Activated T-cell treated with anti-CD3 and anti-CD28 coated beads, Interleukin-2, amount 50 U/mL, for 72 hours (primary cell): ENCODE measurements around the gene TMEM229B. TPM values are rescaled to one million over a fixed set of nuclear protein-coding genes. Genes with fewer than 3 reads are reported as not detected.
"Not testable (repeated sequence)": the region's sequence is repeated elsewhere in the genome, so short reads cannot be mapped to it uniquely, and the experiment has no call there.

ENCODE experiments used
- ATAC-seq, 2 donors: fragments of 150-1000 bp; cut with Tn5 transposase; replicated peaks in 1 of 2; 2 replicates each; pipeline ENCODE4 v1.10.0; 2021; ENCODE audit warnings: moderate library complexity in 2 of 2, mild to moderate bottlenecking in 1 of 2
- DNase-seq, 2 donors: peaks; one replicate each; pipeline ENCODE4 v3.0.0; 2021 to 2022; ENCODE audit warnings: mixed read lengths in 1 of 2
- H3K27ac Mint-ChIP-seq: one replicate; pipeline ENCODE4 v1.8.0; 2022; ENCODE audit warnings: mild to moderate bottlenecking, moderate library complexity, mixed read lengths
- H3K27me3 Mint-ChIP-seq: one replicate; pipeline ENCODE4 v1.8.0; 2022; ENCODE audit warnings: low read depth, mixed read lengths
- H3K36me3 Mint-ChIP-seq, 2 donors: one replicate each; pipeline ENCODE4 v1.8.0; 2022; ENCODE audit warnings: mixed read lengths in 2 of 2, mild to moderate bottlenecking in 1 of 2; ENCODE audit not compliant: insufficient read depth in 2 of 2
- H3K4me1 Mint-ChIP-seq: one replicate; pipeline ENCODE4 v1.8.0; 2022; ENCODE audit warnings: low read depth, mixed read lengths
- H3K4me3 Mint-ChIP-seq, 2 donors: one replicate each; pipeline ENCODE4 v1.8.0; 2022; ENCODE audit warnings: mild to moderate bottlenecking in 2 of 2, mixed read lengths in 2 of 2, moderate library complexity in 2 of 2
- H3K9me3 Mint-ChIP-seq, 2 donors: one replicate each; pipeline ENCODE4 v1.8.0; 2022; ENCODE audit warnings: mixed read lengths in 2 of 2
- total RNA-seq, 2 donors: library from RNA; stranded (reverse); gene quantifications; one replicate each; pipeline ENCODE4 v1.2.3, GENCODE V29; 2022

The TMEM229B gene
- total RNA-seq, 2 donors from 2014 or later: 0.32 to 0.79 TPM

- Mint-ChIP-seq H3K4me1 (peaks cover 6% of the 10 kb centered on the region), H3K9me3 (no peaks in the 10 kb centered on the region), H3K4me3 (no peak overlapping the region), H3K36me3 (no peaks in the 10 kb centered on the region), H3K27me3 (no peaks in the 10 kb centered on the region), H3K27ac (no peak overlapping the region)
- DNase-seq (no peak), ATAC-seq (no peak)
These were observed 15.8 kb downstream of the TMEM229B start for GRCh38 chr14:67472726-67473125.

GRCh38 chr14:67469954-67470353 is 18.6 kb downstream of the TMEM229B start:
- ATAC-seq (no peak), DNase-seq (no peak)
- Mint-ChIP-seq H3K36me3 (no peaks in the 10 kb centered on the region), H3K27ac (no peak overlapping the region), H3K4me3 (no peak overlapping the region), H3K27me3 (no peaks in the 10 kb centered on the region), H3K4me1 (peaks cover 11% of the 10 kb centered on the region), H3K9me3 (no peaks in the 10 kb centered on the region)

GRCh38 chr14:67468378-67468730 is 20.2 kb downstream of the TMEM229B start:
- H3K27me3 Mint-ChIP-seq: no peaks in the 10 kb centered on the region
- ATAC-seq: no peak
- no peaks in the 10 kb centered on the region for H3K36me3 Mint-ChIP-seq
- DNase-seq: no peak
- H3K27ac Mint-ChIP-seq: no peak overlapping the region
- H3K9me3 Mint-ChIP-seq: no peaks in the 10 kb centered on the region
- peaks cover 25% of the 10 kb centered on the region for H3K4me1 Mint-ChIP-seq
- H3K4me3 Mint-ChIP-seq: no peak overlapping the region

- no peak for ATAC-seq
- Mint-ChIP-seq H3K27ac (no peak overlapping the region), H3K4me1 (peaks cover 28% of the 10 kb centered on the region), H3K36me3 (no peaks in the 10 kb centered on the region), H3K27me3 (no peaks in the 10 kb centered on the region), H3K9me3 (no peaks in the 10 kb centered on the region), H3K4me3 (no peak overlapping the region)
- DNase-seq: no peak
These were observed 21.4 kb downstream of the TMEM229B start for GRCh38 chr14:67467134-67467533.

GRCh38 chr14:67464879-67465278 is 23.6 kb downstream of the TMEM229B start:
- ATAC-seq: no peak
- H3K36me3 Mint-ChIP-seq: no peaks in the 10 kb centered on the region
- H3K27ac Mint-ChIP-seq: no peak overlapping the region
- no peak for DNase-seq
- no peaks in the 10 kb centered on the region for H3K9me3 Mint-ChIP-seq
- H3K27me3 Mint-ChIP-seq: no peaks in the 10 kb centered on the region
- H3K4me3 Mint-ChIP-seq: no peak overlapping the region
- peaks cover 38% of the 10 kb centered on the region for H3K4me1 Mint-ChIP-seq

- H3K4me1 Mint-ChIP-seq: peaks cover 38% of the 10 kb centered on the region
- no peak for DNase-seq
- ATAC-seq: peak in 1 of 2 donors; percentile 40
- H3K27ac Mint-ChIP-seq: no peak overlapping the region
- no peaks in the 10 kb centered on the region for H3K36me3 Mint-ChIP-seq
- H3K27me3 Mint-ChIP-seq: no peaks in the 10 kb centered on the region
- no peak overlapping the region for H3K4me3 Mint-ChIP-seq
- H3K9me3 Mint-ChIP-seq: no peaks in the 10 kb centered on the region
These were observed 24.1 kb downstream of the TMEM229B start for GRCh38 chr14:67464377-67464776.

GRCh38 chr14:67463900-67464299 is 24.6 kb downstream of the TMEM229B start:
- Mint-ChIP-seq H3K4me1 (peaks cover 38% of the 10 kb centered on the region), H3K9me3 (no peaks in the 10 kb centered on the region), H3K4me3 (no peak overlapping the region), H3K27ac (no peak overlapping the region), H3K27me3 (no peaks in the 10 kb centered on the region), H3K36me3 (no peaks in the 10 kb centered on the region)
- DNase-seq (no peak), ATAC-seq (no peak)

- no peak overlapping the region for H3K27ac Mint-ChIP-seq
- no peaks in the 10 kb centered on the region for H3K36me3 Mint-ChIP-seq
- no peak for ATAC-seq
- H3K9me3 Mint-ChIP-seq: no peaks in the 10 kb centered on the region
- DNase-seq: no peak
- H3K4me1 Mint-ChIP-seq: peaks cover 30% of the 10 kb centered on the region
- H3K27me3 Mint-ChIP-seq: no peaks in the 10 kb centered on the region
- no peak overlapping the region for H3K4me3 Mint-ChIP-seq
These were observed 26.5 kb downstream of the TMEM229B start for GRCh38 chr14:67461996-67462395.

- ATAC-seq (peak; percentile 39 to 70), DNase-seq (no peak)
- Mint-ChIP-seq H3K4me3 (no peak overlapping the region), H3K4me1 (peaks cover 28% of the 10 kb centered on the region), H3K36me3 (no peaks in the 10 kb centered on the region), H3K9me3 (peaks cover 0 to 2% of the 10 kb centered on the region in 2 donors), H3K27ac (no peak overlapping the region), H3K27me3 (no peaks in the 10 kb centered on the region)
These were observed 27.1 kb downstream of the TMEM229B start for GRCh38 chr14:67461341-67461985.

- Mint-ChIP-seq H3K9me3 (peaks cover 0 to 2% of the 10 kb centered on the region in 2 donors), H3K27ac (no peak overlapping the region), H3K4me1 (peaks cover 21% of the 10 kb centered on the region), H3K36me3 (no peaks in the 10 kb centered on the region), H3K27me3 (no peaks in the 10 kb centered on the region), H3K4me3 (no peak overlapping the region)
- DNase-seq: no peak
- no peak for ATAC-seq
These were observed 29.2 kb downstream of the TMEM229B start for GRCh38 chr14:67459336-67459735.

- no peaks in the 10 kb centered on the region for H3K36me3 Mint-ChIP-seq
- no peaks in the 10 kb centered on the region for H3K27me3 Mint-ChIP-seq
- H3K27ac Mint-ChIP-seq: no peak overlapping the region
- ATAC-seq: no peak
- peaks cover 13% of the 10 kb centered on the region for H3K4me1 Mint-ChIP-seq
- H3K9me3 Mint-ChIP-seq: peaks cover 0 to 2% of the 10 kb centered on the region in 2 donors
- no peak for DNase-seq
- H3K4me3 Mint-ChIP-seq: no peak overlapping the region
These were observed 30.7 kb downstream of the TMEM229B start for GRCh38 chr14:67457782-67458181.

GRCh38 chr14:67456732-67457131 is 31.8 kb downstream of the TMEM229B start:
- Mint-ChIP-seq H3K4me3 (no peak overlapping the region), H3K27ac (no peak overlapping the region), H3K36me3 (no peaks in the 10 kb centered on the region), H3K27me3 (no peaks in the 10 kb centered on the region), H3K4me1 (peaks cover 6% of the 10 kb centered on the region), H3K9me3 (peaks cover 0 to 2% of the 10 kb centered on the region in 2 donors)
- ATAC-seq (no peak), DNase-seq (no peak)

- Mint-ChIP-seq H3K36me3 (peaks cover 0 to 2% of the 10 kb centered on the region in 2 donors), H3K27ac (no peak overlapping the region), H3K27me3 (no peaks in the 10 kb centered on the region), H3K4me3 (no peak overlapping the region), H3K4me1 (no peaks in the 10 kb centered on the region), H3K9me3 (peaks cover 0 to 8% of the 10 kb centered on the region in 2 donors)
- ATAC-seq (no peak), DNase-seq (no peak)
These were observed 34.8 kb downstream of the TMEM229B start for GRCh38 chr14:67453575-67454300.

GRCh38 chr14:67451667-67452066 is 36.9 kb downstream of the TMEM229B start:
- H3K9me3 Mint-ChIP-seq, H3K4me1 Mint-ChIP-seq, ATAC-seq, DNase-seq, H3K27ac Mint-ChIP-seq, H3K36me3 Mint-ChIP-seq, H3K4me3 Mint-ChIP-seq, H3K27me3 Mint-ChIP-seq: not testable (repeated sequence)
